Measurements from ENCODE around the gene APEH. TPM values are rescaled to one million over a fixed set of nuclear protein-coding genes. Genes with fewer than 3 reads are reported as not detected.

APEH gene
- total RNA-seq, 1 donor from 2014 or later: 105 TPM

DNA sequence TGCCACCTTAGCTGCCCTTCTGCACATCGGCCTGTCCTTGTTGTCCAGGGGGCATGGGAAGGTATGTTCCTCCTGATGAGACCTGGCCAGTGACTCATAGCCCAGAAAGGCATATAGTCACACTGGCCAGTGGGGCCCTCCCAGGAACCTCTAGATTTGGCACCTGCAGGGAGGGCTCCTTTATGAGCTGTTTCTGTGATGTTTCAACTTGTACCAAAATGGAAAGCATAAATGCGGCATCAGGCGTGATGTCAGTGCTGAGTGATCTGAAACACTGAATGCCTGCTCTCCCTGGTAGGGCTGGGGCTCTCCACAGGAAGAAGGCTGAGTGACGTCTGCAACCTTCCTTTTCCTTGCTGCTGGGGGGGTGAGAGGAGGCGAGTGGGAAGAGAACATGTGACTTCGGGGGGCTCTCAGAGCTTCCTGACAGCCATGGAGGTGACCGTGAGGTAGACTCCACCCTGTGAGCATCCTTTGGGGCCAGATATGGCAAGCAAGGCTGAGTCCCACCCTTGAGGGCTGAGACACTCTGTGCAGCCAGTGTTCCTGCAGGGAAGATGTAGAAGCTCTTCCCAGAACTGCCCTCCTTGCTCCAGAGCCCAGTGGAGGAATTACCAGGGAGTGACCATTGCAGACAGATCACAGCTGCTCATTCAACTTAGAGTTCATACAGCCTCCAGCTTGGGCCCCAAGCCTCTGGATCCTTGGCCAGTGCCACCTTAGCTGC lies 37.1 kb upstream of the APEH start:
- Mint-ChIP-seq H3K36me3 (ENCODE audit: unreplicated experiment) (no peaks in the 10 kb centered on the region), H3K27ac (ENCODE audit: unreplicated experiment) (no peak overlapping the region), H3K4me1 (ENCODE audit: unreplicated experiment) (peaks cover 5% of the 10 kb centered on the region), H3K4me3 (ENCODE audit: unreplicated experiment) (peak overlapping the region; percentile 16), H3K27me3 (ENCODE audit: unreplicated experiment) (peaks cover 14% of the 10 kb centered on the region), H3K9me3 (ENCODE audit: unreplicated experiment) (peaks cover 1% of the 10 kb centered on the region)
- TF ChIP-seq, protein P1, sequence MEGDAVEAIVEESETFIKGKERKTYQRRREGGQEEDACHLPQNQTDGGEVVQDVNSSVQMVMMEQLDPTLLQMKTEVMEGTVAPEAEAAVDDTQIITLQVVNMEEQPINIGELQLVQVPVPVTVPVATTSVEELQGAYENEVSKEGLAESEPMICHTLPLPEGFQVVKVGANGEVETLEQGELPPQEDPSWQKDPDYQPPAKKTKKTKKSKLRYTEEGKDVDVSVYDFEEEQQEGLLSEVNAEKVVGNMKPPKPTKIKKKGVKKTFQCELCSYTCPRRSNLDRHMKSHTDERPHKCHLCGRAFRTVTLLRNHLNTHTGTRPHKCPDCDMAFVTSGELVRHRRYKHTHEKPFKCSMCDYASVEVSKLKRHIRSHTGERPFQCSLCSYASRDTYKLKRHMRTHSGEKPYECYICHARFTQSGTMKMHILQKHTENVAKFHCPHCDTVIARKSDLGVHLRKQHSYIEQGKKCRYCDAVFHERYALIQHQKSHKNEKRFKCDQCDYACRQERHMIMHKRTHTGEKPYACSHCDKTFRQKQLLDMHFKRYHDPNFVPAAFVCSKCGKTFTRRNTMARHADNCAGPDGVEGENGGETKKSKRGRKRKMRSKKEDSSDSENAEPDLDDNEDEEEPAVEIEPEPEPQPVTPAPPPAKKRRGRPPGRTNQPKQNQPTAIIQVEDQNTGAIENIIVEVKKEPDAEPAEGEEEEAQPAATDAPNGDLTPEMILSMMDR (IDR thresholded peaks at IDR 0.05): no peak
- no peak for DNase-seq (ENCODE audit: extremely low spot score, unreplicated experiment)

DNA sequence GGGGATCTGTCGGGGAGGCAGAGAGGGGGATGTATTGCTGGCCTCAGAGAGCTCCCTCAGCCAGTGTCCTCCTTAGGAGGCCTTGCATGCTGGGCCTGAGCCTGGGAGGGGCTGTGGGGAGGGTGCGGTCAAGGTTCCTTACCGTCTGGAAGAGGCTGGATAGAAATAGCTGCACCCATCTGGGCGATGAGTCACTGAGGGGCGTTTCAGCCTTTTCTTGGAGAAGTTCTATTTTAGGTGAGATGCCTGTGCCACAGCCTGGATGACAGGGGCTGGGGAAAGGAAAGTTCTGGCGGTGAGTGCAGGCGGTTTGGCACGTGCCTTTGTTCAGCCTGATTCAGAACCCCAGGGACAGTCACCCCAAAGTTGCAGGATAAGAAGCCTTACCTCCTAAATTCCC lies 35.7 kb upstream of the APEH start:
- TF ChIP-seq, protein P1 (IDR thresholded peaks at IDR 0.05): no peak
- H3K27ac Mint-ChIP-seq (ENCODE audit: unreplicated experiment): no peak overlapping the region
- H3K9me3 Mint-ChIP-seq (ENCODE audit: unreplicated experiment): no peaks in the 10 kb centered on the region
- no peak for DNase-seq (ENCODE audit: extremely low spot score, unreplicated experiment)
- H3K4me3 Mint-ChIP-seq (ENCODE audit: unreplicated experiment): no peak overlapping the region
- H3K4me1 Mint-ChIP-seq (ENCODE audit: unreplicated experiment): peaks cover 5% of the 10 kb centered on the region
- H3K27me3 Mint-ChIP-seq (ENCODE audit: unreplicated experiment): peaks cover 12% of the 10 kb centered on the region
- H3K36me3 Mint-ChIP-seq (ENCODE audit: unreplicated experiment): no peaks in the 10 kb centered on the region

DNA sequence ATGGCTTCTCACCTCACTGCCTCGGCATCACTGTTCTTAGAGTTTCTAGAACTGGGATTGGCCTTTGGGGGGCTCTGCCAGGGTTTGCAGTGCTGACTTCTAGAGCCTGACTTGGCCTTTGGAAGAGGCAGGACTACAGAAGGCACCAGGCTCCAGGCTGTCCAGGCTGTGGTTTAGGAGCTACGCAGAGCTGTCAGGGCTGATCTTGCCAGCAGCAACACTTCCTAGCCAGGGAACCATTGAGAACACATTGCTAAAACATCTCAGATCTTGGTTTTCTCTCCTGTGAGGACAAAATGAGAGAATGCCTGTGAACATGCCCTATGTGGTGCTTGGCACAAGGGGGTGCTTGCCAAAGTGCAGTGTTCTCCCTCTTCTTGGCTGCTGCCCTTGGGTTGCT lies 34.6 kb upstream of the APEH start:
- no peaks in the 10 kb centered on the region for H3K36me3 Mint-ChIP-seq (ENCODE audit: unreplicated experiment)
- peaks cover 12% of the 10 kb centered on the region for H3K27me3 Mint-ChIP-seq (ENCODE audit: unreplicated experiment)
- no peak overlapping the region for H3K4me3 Mint-ChIP-seq (ENCODE audit: unreplicated experiment)
- peaks cover 5% of the 10 kb centered on the region for H3K4me1 Mint-ChIP-seq (ENCODE audit: unreplicated experiment)
- DNase-seq (ENCODE audit: extremely low spot score, unreplicated experiment): no peak
- H3K27ac Mint-ChIP-seq (ENCODE audit: unreplicated experiment): no peak overlapping the region
- TF ChIP-seq, protein P1 (IDR thresholded peaks at IDR 0.05): no peak
- H3K9me3 Mint-ChIP-seq (ENCODE audit: unreplicated experiment): no peaks in the 10 kb centered on the region

DNA sequence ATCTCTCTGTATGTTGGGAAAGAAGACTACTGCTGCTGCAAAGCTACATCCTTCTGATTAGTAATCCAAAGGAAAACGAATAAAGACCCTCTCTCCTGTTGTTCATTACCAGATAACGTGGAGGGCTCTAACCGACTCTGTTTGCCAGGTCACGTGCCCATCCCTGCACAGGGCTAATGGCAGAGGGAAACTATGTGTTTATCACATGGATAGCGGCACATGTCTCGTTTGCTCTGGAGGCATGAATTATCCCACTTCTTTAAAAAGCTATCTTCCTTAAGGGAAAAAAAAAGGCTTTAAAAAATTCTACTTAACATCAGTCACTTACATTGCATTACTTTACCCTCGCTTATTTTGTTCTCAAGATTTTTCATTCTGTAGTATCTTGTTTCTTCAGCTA lies 32.9 kb upstream of the APEH start:
- TF ChIP-seq, protein P1 (IDR thresholded peaks at IDR 0.05): no peak
- no peaks in the 10 kb centered on the region for H3K9me3 Mint-ChIP-seq (ENCODE audit: unreplicated experiment)
- peaks cover 3% of the 10 kb centered on the region for H3K27me3 Mint-ChIP-seq (ENCODE audit: unreplicated experiment)
- no peak overlapping the region for H3K4me3 Mint-ChIP-seq (ENCODE audit: unreplicated experiment)
- H3K27ac Mint-ChIP-seq (ENCODE audit: unreplicated experiment): no peak overlapping the region
- no peak for DNase-seq (ENCODE audit: extremely low spot score, unreplicated experiment)
- H3K36me3 Mint-ChIP-seq (ENCODE audit: unreplicated experiment): no peaks in the 10 kb centered on the region
- H3K4me1 Mint-ChIP-seq (ENCODE audit: unreplicated experiment): peaks cover 5% of the 10 kb centered on the region

DNA sequence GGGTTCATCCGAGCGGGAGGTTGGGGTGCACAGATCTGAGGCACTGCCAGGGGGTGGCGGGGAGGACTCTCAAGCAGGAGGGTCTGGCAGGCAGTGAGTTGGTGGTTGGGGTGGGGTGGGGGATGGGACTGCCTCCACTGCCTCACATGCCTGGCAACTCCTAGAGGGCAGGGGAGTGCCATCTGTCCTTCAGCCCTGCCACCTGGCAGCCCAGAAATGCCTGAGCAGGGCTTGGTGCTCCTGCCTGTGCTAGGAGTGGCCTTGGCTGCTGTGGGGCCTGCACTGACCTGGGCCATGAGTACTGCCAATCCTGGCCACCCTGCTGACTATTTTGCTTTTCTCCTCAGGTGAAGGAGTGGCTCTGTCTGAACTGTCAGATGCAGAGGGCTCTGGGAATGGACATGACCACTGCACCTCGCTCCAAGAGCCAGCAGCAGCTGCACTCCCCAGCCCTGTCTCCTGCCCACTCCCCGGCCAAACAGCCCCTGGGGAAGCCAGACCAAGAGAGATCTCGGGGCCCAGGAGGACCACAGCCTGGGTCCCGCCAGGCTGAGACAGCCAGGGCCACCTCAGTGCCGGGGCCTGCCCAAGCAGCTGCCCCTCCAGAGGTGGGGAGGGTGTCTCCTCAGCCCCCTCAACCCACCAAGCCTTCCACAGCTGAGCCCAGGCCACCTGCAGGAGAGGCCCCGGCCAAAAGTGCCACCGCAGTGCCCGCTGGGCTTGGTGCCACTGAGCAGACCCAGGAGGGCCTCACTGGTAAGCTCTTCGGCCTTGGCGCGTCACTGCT lies 32.0 kb upstream of the APEH start:
- Mint-ChIP-seq H3K27me3 (ENCODE audit: unreplicated experiment) (peaks cover 2% of the 10 kb centered on the region), H3K4me1 (ENCODE audit: unreplicated experiment) (peaks cover 5% of the 10 kb centered on the region), H3K9me3 (ENCODE audit: unreplicated experiment) (no peaks in the 10 kb centered on the region), H3K36me3 (ENCODE audit: unreplicated experiment) (no peaks in the 10 kb centered on the region), H3K27ac (ENCODE audit: unreplicated experiment) (no peak overlapping the region), H3K4me3 (ENCODE audit: unreplicated experiment) (no peak overlapping the region)
- DNase-seq (ENCODE audit: extremely low spot score, unreplicated experiment): no peak
- TF ChIP-seq, protein P1 (IDR thresholded peaks at IDR 0.05): no peak

Measured in osteocyte (in vitro differentiated cells).